HG03432 (cell line): ENCODE data around the gene NDUFAF8.

Source experiments
- ATAC-seq: cut with Tn5 transposase; IDR thresholded peaks from one replicate; pipeline ENCODE4 v1.9.1; 2021; ENCODE audit warnings: mild to moderate bottlenecking, moderate library complexity; ENCODE audit not compliant: unreplicated experiment

The NDUFAF8 gene

DNA sequence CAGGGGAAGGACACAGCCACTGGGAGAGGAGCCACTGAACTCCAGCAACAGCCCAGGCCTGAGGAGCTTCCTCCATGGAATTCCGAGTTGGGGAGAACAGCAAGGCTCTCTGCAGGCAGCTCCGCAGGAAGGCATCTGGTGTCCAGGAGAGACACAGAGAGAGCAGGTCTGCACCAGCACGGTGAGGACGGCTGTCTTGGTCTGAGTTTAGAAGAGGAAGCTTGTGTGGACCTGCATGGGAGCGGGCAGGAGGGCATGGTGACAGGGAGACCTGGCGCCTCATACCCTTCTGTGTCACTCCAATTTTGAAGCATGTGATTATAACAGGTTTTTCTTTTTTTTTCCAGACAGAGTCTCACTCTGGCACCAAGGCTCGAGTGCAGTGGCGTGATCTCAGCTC, 49.6 kb downstream of the NDUFAF8 start:
- ATAC-seq = no peak

DNA sequence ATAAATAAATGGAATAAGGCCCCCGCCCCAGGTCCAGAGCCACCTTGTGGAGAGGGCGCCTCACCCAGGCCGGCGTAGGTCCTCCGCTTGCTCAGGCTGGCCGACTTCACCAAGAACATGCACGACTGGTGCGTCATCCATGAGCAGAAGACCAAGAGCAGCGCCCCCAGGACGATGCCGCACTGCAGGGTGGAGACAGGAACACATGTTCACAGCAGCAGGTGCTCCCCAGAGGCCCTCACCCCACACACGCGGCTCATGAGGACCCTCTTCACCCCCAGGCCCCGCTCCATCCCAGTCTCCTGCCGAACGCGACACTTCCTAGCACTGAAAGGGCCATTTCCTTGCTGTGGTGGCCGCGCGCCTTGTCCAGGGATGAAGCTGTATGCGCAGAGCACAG, 50.5 kb downstream of the NDUFAF8 start:
- ATAC-seq = no peak

DNA sequence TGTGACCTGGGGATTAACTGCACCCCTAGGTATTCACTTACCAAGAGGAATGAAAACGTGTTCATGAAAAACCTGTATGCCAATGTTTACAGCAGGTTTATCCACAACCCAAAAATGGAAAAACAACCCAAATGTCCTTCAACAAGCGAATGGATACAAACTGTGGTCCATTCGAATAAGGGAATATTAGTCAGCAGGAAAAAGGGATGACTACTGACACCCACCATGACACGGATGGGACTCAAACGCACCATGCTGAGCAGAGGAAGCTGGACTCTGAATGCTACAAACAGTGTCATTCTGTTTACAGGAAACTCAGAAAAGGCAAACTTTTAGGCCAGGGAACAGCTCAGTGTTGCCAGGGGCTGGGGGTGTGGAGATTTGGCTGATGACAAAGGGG, 51.1 kb downstream of the NDUFAF8 start:
- ATAC-seq = no peak
